Fibroblast of the conjunctiva (primary cell): ENCODE results near the gene EIF4G2.

Experiments used
- DNase-seq: peaks from one replicate; pipeline ENCODE4 v3.0.0-alpha.2; 2010; ENCODE audit warnings: low read depth

Gene EIF4G2

DNA sequence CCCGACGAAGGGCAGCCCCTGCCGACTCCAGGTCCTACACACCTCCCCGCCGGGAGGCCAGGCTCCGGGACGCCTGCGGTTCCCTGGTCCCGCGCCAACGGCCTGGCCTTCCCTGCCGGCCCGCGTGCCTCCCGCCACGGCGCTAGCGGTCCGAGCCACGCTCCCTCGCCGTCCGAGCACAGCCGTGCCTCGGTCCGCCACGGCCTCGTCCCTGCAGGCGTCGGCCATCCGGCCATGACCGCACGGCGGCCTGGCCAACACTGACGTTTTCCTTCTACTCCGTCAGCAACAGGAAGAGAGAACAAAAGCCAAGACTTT is 532 bp downstream of the EIF4G2 start:
- DNase-seq = no peak

DNA sequence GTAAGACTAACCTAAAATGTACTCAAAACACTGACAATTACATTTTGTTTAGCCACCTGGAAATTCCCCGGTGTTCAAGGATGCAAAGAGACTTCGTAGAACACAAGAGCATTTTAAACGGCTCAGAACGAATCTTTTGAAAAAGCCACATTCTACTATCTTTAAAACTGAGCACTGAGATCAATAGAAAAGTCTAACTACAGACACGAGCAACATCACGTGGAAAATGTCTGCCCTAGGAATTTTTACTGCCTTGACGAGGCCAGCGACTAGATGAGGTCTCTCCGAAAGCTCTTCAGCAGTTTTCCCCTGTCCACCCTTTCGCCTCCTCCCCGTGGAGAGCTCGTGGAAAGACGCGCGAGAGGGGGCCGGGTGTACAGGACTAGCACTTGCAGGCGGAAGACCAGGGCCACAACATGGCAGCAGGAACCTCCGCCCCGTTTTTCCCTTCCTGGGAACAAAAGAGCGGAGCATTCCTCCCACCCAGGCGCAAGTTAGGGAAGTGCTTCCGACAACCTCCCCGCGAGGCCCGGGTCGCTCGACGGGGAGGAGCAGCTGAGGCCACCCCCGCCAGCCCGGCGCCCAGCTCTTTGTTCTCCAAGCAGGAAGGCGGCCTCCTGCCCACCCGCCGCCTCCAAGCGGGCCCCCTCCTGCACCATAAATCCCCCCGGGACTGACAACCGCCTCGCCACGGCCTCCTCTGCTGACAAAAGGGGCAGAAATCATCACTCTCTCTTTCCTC is 1.1 kb downstream of the EIF4G2 start:
- DNase-seq = no peak

DNA sequence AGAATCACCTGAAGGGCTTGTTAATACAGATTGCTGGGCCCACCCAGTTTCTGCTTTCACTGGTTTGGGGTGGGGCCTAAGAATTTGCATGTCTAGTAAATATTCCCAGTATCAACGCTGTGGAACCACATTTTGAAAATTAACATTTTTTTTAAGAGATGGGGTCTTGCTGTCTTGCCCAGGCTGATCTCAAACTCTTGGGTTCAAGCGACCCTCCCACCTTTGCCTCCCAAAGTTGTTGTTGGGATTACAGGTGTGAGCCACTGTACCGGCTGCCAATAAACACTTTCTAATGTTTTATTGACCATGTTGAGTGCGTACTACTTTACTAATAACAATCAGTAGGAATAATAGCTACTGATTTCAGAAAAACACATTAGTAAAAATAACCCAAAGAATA is 2.5 kb downstream of the EIF4G2 start:
- no peak for DNase-seq

DNA sequence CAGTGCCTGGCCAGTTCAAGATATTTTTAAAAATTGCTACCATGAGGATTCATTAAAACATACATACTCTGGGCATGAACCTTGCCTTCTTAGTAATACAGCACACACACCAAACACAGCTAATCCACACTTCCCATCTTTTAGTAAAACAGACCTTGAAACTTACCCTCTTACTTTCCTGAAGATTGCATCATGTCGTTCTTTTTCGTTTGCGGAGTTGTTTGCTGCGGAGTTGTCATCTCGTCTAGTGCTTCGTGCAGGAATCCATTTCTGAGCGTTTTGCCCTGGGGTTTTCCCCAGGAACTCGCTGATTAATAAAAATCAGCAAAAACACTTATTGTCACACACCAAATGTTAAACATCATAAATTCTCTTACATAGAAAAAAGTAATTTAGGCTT is 3.0 kb downstream of the EIF4G2 start:
- no peak for DNase-seq

DNA sequence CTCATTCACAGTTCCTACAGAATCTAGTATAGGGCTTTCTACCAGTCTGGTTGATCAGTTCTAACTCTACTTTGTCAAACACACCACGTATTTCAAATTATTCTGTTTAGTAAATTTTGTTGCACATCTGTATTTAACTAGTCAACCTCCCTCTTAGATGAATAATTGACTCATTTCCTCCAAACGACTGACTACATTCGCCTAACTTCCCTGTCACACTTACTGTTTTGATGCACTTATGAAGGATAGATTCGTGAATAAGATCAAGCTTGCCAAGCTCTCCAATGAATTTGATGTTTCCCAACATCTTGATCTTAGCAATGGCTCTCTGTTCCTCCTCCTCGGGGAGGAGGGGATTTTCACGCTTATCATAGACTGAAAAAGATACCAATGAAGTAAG is 5.0 kb downstream of the EIF4G2 start:
- DNase-seq = no peak

DNA sequence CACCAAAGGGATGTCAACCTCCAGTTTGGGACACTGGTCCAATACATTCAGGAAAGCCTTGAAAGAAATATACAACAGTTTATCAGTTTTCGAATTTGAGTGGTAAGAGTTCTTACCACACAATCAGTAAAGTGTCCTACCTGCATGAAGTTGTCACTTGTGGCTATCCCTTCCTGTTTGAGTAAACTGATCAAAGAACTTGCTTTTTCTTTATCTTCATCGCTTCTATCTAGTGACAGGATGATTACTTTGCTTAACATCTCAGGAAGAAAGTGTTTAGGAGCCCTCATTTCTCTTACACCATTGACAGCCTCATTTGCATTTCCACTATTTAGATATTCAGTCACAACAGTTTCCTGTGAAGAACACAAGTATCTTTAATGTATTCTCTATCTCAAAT is 8.4 kb downstream of the EIF4G2 start:
- DNase-seq = no peak

DNA sequence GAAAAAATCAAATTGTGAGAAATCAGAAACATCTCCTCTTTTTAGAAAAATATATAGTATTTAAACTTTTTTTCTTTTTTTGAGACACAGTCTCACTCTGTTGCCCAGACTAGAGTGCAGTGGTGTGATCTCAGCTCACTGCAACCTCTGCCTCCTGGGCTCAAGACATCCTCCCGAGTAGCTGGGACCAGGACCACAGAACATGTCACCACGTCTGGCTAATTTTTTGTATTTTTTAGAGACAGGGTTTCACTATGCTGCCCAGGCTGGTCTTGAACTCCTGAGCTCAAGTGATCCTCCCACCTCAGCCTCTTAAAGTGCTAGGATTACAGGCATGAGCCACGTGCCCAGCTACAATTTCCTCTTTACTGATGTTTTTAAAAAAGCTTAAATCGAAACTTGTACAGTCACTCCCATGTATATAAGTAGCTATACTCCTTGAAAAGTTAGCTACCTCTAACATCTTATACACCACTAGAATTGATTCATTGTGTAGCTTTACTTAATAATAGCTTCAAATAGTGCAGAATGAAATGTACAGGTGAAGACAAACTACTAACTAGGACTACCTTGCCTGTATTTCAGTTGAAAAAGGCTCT is 10.3 kb downstream of the EIF4G2 start:
- no peak for DNase-seq

DNA sequence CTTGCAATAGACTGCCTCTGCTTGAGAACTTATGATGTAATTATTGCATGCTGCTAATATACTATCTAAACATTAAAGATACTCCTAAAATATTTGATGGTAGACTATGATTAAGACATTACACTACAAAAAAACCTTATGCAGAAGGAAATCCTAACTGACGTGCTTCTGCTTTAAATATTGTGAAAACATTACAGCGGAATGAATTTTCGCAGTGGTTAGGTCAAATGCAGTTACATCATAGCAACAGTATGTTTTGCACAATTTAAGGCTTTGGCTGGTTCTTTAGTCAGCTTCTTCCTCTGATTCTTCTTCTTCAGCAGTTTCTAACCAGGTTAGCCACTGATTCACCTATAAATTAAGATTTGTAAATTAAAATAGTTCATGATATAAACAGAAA is 11.2 kb downstream of the EIF4G2 start:
- DNase-seq = no peak

DNA sequence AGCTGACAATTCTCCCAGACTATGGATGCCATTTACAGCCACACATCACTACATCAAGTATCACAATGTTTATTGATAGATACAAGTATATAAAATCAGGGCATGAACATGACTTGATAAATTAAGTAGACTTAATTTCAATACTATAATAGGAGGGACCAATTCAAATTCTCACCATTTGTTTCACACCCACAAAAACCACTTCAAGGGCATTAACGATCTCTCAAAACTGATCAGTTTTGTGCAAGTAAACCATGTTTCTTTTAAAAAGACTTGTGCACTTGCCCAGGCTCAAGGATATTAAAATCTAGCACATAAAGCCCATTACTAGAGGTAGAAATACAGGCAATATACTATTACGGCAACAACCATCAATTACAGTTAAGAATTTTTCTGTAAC is 11.7 kb downstream of the EIF4G2 start:
- DNase-seq = no peak

DNA sequence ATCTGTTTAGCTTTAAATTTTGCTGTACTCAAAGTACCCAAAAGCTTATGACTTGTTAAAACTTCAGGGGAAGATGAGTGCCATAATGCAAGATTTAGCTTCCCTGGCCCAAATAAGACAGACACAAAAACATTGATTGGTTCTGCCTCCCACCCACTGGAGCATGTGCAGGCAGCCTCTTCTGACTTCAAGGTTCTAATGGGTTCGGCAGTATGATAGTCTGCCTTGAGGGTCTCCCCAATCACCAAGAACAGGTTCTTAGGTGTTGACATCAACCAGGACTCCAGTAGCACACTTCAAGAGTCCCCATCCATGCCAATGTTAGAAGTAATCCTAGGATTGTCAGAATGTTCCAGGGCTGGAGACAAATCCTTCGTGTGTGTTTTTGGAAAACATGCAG is 12.5 kb downstream of the EIF4G2 start:
- no peak for DNase-seq

DNA sequence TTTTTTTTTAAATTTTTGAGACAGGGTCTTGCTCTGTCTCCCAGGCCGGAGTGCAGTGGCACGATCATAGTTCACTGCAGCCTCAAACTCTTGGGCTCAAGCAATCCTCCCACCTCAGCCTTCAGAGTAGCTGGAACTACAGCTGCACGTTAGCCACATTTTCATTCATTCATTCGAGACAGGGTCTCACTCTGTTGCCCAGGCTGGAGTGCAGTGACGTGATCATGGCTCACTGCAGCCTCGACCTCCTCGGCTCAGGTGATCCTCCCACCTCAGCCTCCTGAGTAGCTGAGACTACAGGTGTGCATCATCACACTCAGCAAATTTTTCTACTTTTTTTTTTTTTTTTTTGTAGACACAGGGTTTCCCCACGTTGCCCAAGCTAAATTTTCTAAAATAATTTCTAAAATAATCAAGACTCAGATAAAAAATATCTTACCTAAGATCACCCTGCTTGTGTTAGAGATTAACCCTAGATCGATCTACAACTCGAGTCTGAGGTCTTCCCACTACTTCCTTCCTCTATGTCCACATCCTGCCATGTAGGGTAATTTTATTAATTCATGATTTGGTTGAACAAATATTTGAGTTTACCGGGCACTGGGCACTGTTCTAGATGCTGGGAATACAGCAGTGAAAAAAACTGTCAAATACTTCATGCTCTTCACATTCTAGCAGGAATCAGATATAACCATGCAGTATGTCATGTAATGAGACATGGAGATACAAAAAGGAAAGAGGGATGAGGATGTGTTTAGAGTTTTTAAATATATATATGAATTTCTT is 15.1 kb downstream of the EIF4G2 start:
- DNase-seq = no peak

DNA sequence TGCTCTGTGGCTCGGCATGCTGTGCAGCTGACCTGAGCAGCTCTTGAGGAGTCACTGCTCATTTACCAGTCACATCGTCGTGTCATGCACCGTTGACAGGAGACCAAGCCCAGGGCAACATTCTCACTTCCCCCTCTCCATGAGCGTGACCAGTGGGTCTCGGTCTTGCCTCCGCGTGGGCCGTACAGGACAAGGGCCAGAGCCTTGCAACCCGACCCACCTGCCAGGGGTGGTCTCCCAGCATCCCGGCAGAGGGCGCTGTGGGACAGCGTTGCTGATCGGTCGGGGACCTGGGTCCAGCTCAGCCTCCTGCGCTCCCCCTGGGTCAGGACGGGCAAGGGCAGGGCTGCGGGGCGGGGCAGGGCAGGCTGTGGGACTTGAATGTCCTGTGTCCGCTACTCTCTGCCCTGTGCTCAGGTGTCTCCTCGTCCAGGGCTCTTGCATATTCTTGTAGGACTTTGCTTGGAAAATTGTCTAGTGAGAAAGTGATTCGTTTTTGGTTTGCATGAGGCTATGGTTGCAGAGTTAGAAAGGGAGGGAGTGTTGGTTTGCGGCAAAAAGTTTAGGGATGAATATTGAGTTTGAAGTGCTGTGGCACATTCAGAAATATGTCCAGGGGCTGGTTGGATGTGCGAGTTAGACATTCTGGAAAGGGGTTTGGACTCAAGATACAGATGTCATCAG is 16.2 kb downstream of the EIF4G2 start:
- peak; percentile 63 for DNase-seq

DNA sequence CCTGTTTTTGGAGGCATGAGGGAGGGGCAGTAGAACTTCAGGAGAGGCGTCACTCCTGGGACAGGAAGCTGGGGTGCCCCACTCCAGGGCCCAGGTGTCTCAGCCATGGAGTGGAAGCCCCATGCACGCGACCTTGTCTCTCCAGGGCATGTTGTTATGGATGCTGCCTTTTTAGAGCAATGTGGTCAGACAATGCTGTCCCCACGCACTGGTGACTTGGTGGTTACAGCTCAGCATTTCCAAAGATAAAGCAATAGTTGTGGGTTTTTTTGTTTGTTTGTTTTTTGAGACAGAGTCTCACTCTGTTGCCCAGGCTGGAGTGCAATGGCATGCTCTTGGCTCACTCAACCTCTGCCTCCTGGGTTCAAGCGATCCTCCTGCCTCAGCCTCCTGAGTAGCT is 22.3 kb downstream of the EIF4G2 start:
- no peak for DNase-seq

DNA sequence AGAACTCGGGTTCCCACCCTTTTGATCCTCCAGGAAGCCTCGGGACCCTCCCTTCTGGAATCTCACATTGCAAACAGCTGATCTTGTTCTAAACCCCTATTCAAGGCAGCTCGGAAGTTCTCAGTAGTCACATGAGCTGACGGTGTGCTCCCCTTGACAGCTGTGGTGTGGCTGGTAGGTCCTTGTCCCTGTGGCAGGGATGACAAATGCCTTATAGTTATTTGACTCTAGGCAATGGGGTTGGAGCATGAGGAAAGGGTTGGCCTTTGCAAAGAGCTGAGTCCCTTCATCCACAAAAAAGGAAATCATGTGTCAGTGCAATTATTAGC is 23.6 kb downstream of the EIF4G2 start:
- no peak for DNase-seq

DNA sequence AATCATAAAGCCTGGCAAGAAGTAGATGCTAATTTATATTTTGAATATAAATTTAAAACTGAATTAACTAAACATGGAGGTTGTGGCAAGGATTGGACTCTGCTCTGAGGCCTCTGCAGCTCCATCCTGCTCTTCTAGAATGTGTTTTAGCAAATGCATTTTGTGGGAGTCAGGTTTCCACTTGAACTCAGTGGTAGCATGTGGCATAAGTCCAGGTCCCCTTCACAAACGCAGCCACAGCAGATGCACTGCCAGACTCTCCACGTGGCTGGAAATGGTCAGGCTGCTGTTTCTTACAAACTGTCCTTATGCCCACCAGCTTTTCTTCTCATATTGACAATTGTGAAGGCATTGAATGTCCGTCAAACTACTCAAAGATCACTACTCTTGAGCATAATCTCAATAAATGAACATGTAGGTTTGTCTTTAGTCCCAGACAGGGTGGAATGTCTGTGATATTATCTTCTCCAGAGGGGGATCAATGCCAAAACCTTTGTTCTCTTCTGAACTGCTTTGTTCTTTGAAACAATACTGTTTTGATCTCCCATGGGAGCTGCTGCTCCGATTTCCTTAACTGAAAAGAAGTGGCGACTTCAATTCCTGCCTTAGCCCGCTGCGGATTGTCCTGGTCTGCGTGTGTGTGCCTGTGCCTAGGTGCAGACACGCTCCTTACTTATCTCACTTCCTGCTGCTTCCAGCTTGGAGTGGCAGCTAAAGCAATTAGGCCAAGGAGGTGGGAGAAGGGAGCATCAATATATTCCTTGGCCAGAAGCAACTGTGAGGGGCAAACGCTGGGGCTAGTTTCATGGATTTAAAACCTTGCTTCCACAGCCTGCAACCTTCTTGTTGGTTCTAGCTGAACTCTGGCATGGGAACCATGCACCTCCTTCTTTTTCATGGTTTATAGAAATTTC is 24.2 kb downstream of the EIF4G2 start:
- no peak for DNase-seq

DNA sequence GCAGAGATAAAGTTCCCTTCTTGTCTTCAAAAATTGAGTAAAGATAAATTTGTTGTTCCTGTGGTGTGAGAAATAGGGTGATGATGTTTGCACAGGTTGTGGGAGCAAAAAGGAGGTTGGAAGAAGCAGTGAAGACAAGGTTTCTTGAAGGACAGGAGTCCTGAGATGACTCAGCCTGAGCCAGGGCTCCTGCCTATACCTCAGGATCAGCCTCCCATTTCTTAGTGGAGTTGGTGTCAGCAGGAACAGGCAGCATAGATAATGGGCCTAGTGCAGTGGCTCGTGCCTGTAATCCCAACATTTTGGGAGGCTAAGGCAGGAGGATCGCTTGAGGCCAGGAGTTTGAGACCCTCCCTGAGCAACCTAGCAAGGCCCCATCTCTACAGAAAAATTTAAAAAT is 28.7 kb downstream of the EIF4G2 start:
- DNase-seq = no peak

DNA sequence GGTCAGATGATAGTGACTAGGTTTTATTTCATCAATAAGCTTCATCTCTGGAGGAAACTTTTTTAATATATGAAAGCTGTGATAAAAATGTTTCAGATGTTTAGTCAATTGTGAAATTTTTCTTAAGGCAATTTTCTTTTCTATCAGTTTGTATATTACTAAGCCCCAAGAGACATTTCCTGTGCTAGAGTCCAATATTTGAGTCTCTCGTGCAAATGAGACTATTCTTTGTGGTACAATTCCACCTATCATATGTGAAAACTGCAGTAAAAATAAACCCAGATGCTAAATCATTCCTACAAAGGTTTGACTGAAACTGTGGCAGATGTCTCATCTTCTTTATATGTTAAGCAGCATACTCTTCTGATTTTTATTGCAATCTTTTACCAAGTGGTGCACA is 29.6 kb downstream of the EIF4G2 start:
- no peak for DNase-seq

DNA sequence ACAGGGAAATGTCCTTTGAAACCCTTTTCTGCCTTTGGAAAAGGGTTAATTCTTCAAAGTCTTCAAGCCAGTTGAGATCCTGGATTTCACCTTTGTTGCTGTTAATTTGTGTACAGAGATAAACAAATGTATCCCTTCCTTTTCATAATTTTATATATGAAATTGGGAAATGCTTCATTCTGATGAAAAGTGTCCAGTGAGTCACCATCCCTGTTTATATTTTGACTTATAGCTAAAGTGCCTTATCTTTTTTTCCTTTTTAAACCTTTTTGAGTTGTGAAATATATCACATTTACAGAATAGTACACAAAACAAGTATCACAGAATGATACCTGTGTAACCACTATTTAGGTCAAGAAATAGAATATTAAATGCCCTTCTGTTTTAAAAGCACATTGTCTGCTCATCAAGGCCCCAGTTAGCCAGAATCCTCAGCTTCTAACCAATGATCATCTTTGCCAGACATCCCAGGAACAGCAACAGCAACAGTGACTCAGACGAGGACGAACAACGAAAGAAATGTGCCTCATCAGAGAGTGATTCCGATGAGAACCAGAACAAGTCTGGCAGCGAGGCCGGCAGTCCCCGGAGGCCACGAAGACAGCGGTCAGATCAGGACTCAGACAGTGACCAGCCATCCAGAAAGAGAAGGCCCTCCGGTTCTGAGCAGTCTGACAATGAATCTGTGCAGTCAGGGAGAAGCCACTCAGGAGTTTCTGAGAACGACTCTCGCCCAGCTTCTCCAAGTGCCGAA is 30.3 kb downstream of the EIF4G2 start:
- peak; percentile 32 for DNase-seq

DNA sequence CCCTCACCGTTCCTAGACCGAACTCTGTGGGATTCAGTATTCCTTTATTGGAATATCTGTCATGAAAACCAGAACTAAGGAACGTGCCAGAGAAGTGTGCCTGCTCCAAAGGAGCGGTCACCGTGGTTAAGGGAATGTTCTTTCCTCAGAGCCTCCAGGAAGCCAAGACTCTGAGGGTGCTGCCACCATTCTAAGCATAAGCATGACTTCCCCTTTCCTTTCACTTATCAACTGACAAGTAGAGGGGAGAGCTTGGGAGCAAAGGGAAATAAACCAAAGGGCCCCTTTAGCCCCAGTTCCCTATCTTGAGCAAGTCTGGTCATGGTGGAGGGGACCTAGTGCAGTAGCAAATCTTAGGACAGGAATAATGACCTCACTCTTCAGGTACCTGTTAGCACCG is 30.9 kb downstream of the EIF4G2 start:
- no peak for DNase-seq

DNA sequence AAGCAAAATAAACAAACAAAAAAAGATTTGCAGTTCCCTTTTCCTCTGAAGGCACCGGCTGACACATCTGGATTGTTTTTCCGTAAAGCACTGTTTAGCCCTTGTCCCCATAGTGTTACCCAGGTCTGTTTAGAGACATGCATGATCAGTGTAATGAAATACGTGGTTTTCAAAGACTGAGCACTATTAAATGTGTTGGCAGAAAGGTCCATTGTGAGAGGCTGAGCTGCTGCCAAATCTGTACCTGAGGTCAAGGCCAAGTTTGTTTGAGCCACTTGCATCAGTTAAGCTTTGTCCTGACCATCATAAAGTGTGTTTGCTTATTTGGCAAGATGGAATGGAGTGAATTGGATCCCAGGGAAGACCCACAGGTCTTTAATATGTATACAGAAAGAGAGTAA is 31.3 kb downstream of the EIF4G2 start:
- no peak for DNase-seq

DNA sequence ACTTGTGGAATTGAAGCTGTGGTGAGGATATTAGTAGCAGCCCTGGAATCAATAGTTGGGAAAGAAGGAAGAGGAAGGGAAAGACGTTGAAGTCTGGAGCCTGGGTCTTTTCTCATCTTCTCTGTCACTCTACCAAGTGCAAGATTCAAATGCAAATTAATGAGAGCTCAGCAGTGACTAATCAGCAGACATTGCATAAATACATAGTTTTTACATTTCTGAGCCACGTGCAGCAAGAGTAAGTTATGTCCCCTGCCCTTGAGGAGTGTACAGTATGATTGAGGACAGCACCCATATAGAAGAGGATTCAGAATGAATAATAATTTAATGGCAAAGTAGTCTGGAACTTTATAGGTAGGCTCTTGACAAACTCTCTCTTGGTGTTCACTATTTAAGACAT is 33.9 kb downstream of the EIF4G2 start:
- no peak for DNase-seq
